Measurements from ENCODE around the gene DCAF6.

Gene DCAF6

DNA sequence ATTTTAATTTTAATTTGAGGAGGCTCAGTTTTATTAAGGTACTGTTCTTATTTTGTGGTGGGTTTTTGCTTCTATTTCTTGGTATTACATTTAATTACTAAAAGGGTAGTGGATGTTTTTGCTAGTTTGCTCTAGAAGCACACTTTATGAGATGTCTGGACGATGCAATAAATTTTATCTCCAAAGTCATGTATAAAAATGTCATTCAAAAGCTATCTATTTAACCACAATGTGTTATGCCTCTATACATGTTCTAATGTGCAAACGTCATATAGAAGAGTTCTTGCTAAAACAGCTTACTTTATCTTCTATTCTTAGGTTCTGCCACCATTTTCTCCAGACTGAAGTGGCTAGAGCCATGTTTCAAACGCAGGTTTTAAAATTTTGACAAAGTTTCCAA lies 13.3 kb downstream of the DCAF6 start:
- no peak overlapping the region for H3K27ac ChIP-seq (replicated peaks)
- H3K4me3 ChIP-seq (replicated peaks; ENCODE audit: insufficient read depth, low read length), result no peak overlapping the region
- H3K27me3 ChIP-seq (ENCODE audit: insufficient read depth, poor library complexity, severe bottlenecking), result no peaks in the 10 kb centered on the region
- DNase-seq (ENCODE audit: low read depth in 1 of 2, low spot score in 1 of 2), result no peak
- TF ChIP-seq, protein P1, sequence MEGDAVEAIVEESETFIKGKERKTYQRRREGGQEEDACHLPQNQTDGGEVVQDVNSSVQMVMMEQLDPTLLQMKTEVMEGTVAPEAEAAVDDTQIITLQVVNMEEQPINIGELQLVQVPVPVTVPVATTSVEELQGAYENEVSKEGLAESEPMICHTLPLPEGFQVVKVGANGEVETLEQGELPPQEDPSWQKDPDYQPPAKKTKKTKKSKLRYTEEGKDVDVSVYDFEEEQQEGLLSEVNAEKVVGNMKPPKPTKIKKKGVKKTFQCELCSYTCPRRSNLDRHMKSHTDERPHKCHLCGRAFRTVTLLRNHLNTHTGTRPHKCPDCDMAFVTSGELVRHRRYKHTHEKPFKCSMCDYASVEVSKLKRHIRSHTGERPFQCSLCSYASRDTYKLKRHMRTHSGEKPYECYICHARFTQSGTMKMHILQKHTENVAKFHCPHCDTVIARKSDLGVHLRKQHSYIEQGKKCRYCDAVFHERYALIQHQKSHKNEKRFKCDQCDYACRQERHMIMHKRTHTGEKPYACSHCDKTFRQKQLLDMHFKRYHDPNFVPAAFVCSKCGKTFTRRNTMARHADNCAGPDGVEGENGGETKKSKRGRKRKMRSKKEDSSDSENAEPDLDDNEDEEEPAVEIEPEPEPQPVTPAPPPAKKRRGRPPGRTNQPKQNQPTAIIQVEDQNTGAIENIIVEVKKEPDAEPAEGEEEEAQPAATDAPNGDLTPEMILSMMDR (IDR thresholded peaks at IDR 0.05; ENCODE audit: insufficient read depth, low read length), result no peak
- TF ChIP-seq, protein P2, sequence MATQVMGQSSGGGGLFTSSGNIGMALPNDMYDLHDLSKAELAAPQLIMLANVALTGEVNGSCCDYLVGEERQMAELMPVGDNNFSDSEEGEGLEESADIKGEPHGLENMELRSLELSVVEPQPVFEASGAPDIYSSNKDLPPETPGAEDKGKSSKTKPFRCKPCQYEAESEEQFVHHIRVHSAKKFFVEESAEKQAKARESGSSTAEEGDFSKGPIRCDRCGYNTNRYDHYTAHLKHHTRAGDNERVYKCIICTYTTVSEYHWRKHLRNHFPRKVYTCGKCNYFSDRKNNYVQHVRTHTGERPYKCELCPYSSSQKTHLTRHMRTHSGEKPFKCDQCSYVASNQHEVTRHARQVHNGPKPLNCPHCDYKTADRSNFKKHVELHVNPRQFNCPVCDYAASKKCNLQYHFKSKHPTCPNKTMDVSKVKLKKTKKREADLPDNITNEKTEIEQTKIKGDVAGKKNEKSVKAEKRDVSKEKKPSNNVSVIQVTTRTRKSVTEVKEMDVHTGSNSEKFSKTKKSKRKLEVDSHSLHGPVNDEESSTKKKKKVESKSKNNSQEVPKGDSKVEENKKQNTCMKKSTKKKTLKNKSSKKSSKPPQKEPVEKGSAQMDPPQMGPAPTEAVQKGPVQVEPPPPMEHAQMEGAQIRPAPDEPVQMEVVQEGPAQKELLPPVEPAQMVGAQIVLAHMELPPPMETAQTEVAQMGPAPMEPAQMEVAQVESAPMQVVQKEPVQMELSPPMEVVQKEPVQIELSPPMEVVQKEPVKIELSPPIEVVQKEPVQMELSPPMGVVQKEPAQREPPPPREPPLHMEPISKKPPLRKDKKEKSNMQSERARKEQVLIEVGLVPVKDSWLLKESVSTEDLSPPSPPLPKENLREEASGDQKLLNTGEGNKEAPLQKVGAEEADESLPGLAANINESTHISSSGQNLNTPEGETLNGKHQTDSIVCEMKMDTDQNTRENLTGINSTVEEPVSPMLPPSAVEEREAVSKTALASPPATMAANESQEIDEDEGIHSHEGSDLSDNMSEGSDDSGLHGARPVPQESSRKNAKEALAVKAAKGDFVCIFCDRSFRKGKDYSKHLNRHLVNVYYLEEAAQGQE (IDR thresholded peaks at IDR 0.05; ENCODE audit: insufficient replicate concordance, low read depth), result no peak
- no peak for TF ChIP-seq POLR2AphosphoS5 (IDR thresholded peaks at IDR 0.05; ENCODE audit: low read depth)
- TF ChIP-seq SPI1 (IDR thresholded peaks at IDR 0.05; ENCODE audit: borderline replicate concordance, low read depth), result no peak
- no peak for TF ChIP-seq GABPA (IDR thresholded peaks at IDR 0.05; ENCODE audit: low read depth)

GRCh38 chr1:167950569-167950968 lies 14.1 kb downstream of the DCAF6 start:
- H3K4me3 ChIP-seq (replicated peaks; ENCODE audit: insufficient read depth, low read length), result no peak overlapping the region
- TF ChIP-seq SPI1 (IDR thresholded peaks at IDR 0.05; ENCODE audit: borderline replicate concordance, low read depth), result no peak
- no peak for TF ChIP-seq POLR2AphosphoS5 (IDR thresholded peaks at IDR 0.05; ENCODE audit: low read depth)
- TF ChIP-seq GABPA (IDR thresholded peaks at IDR 0.05; ENCODE audit: low read depth), result no peak
- TF ChIP-seq, protein P2 (IDR thresholded peaks at IDR 0.05; ENCODE audit: insufficient replicate concordance, low read depth), result no peak
- TF ChIP-seq, protein P1 (IDR thresholded peaks at IDR 0.05; ENCODE audit: insufficient read depth, low read length), result no peak
- H3K27ac ChIP-seq (replicated peaks), result no peak overlapping the region
- DNase-seq (ENCODE audit: low read depth in 1 of 2, low spot score in 1 of 2), result no peak
- H3K27me3 ChIP-seq (ENCODE audit: insufficient read depth, poor library complexity, severe bottlenecking), result no peaks in the 10 kb centered on the region

DNA sequence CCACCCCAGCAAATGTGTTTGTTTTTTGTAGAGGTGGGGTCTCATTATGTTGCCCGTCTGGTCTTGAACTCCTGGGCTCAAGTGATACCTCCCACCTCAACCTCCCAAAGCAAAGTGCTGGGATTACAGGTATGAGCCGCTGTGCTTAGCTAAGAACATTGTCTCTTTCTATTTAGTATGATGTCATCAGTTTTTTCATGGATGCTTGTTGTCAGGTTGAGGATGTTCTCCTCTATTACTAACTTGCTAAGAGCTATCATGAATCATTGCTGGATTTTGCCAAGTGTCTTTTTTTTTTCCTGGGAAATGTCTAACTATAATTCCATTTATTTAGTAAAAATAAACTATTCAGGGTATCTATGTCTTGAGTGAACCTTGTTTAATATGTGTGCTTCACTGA lies 19.4 kb downstream of the DCAF6 start:
- H3K27me3 ChIP-seq (ENCODE audit: insufficient read depth, poor library complexity, severe bottlenecking), result no peaks in the 10 kb centered on the region
- H3K4me3 ChIP-seq (replicated peaks; ENCODE audit: insufficient read depth, low read length), result no peak overlapping the region
- no peak for DNase-seq (ENCODE audit: low read depth in 1 of 2, low spot score in 1 of 2)
- TF ChIP-seq SPI1 (IDR thresholded peaks at IDR 0.05; ENCODE audit: borderline replicate concordance, low read depth) (no peak), POLR2AphosphoS5 (IDR thresholded peaks at IDR 0.05; ENCODE audit: low read depth) (no peak), GABPA (IDR thresholded peaks at IDR 0.05; ENCODE audit: low read depth) (no peak)
- TF ChIP-seq, protein P2 (IDR thresholded peaks at IDR 0.05; ENCODE audit: insufficient replicate concordance, low read depth), result no peak
- TF ChIP-seq, protein P1 (IDR thresholded peaks at IDR 0.05; ENCODE audit: insufficient read depth, low read length), result no peak
- no peak overlapping the region for H3K27ac ChIP-seq (replicated peaks)
